Mammary epithelial cell (primary cell): ENCODE data around the gene FAM114A1.

Experiments used
- CTCF ChIP-seq, 2 donors: IDR thresholded peaks in 1 of 2; conservative IDR thresholded peaks in 1 of 2; 2 replicates each; pipeline ENCODE4 v1.5.1; 2011 to 2012; ENCODE audit warnings: inconsistent platforms in 2 of 2, low read length in 2 of 2, mild to moderate bottlenecking in 2 of 2, control low read depth in 1 of 2, low read depth in 1 of 2; ENCODE audit not compliant: insufficient read depth in 1 of 2; ENCODE audit errors: extremely low read depth in 1 of 2
- EZH2 ChIP-seq: IDR thresholded peaks from 2 replicates; pipeline ENCODE4 v1.6.1; 2012; ENCODE audit warnings: low read length, inconsistent platforms, borderline replicate concordance

DNA sequence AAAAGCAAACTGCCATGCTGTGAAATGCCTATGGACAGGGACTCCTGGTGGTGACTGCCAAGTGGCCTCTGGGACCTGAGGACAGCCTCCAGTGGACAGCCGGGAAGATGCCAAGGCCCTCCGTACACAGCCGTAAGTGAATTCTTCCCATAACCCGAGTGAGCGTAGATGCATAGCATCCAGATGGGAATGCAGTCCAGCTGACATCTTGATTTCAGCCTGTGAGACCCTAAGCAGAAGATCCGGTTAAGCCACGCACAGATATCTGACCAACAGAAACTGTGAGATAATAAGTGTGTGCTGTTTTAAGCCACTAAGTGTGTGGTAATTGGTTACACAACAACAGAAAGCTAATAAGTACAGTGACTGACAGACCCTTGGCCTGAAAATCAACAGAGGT lies 108.7 kb downstream of the FAM114A1 start:
- TF ChIP-seq CTCF (conservative IDR thresholded peaks at IDR 0.05 in 1 of 2, IDR thresholded peaks at IDR 0.05 in 1 of 2; ENCODE audit: extremely low read depth in 1 of 2, insufficient read depth in 1 of 2, low read depth in 1 of 2, low read length in 2 of 2): no peak
- no peak for TF ChIP-seq EZH2
